GM23338 (cell line): ENCODE measurements around the gene RNF8. TPM values are rescaled to one million over a fixed set of nuclear protein-coding genes. Genes with fewer than 3 reads are reported as not detected.

Experiments
- ATAC-seq: fragments of 200-7000 bp; cut with Tn5 transposase; 3 replicates; pipeline ENCODE4 v1.9.1; 2020
- DNase-seq: peaks from one replicate; pipeline ENCODE4 v3.0.0-alpha.2; 2015; ENCODE audit warnings: low spot score
- H2AFZ ChIP-seq: fragments of 200-600 bp; sonication (generic); 2 replicates; pipeline ENCODE4 v1.8.0; 2016; ENCODE audit warnings: antibody characterized with exemption, mild to moderate bottlenecking, moderate library complexity
- H3F3A ChIP-seq: fragments of 200-600 bp; sonication (generic); replicated peaks from 2 replicates; pipeline ENCODE4 v1.8.0; 2017; ENCODE audit warnings: antibody characterized with exemption, mixed run types, low read depth
- H3K27ac ChIP-seq: fragments of 200-600 bp; sonication (generic); 2 replicates; pipeline ENCODE4 v1.6.1; 2016; ENCODE audit warnings: low read depth
- H3K27me3 ChIP-seq: fragments of 200-600 bp; sonication (generic); 2 replicates; pipeline ENCODE4 v1.8.0; 2016; ENCODE audit warnings: mild to moderate bottlenecking, mixed run types, moderate library complexity; ENCODE audit not compliant: insufficient read depth
- H3K36me3 ChIP-seq: fragments of 200-600 bp; sonication (generic); 2 replicates; pipeline ENCODE4 v1.8.0; 2016; ENCODE audit warnings: mild to moderate bottlenecking; ENCODE audit not compliant: insufficient read depth
- H3K4me1 ChIP-seq: fragments of 200-600 bp; sonication (generic); 2 replicates; pipeline ENCODE4 v1.8.0; 2016; ENCODE audit warnings: mild to moderate bottlenecking, moderate library complexity; ENCODE audit not compliant: insufficient read depth
- H3K4me2 ChIP-seq: fragments of 200-600 bp; sonication (generic); 2 replicates; pipeline ENCODE4 v1.7.1; 2017; ENCODE audit warnings: mixed run types
- H3K4me3 ChIP-seq: fragments of 200-600 bp; sonication (generic); 2 replicates; pipeline ENCODE4 v1.6.1; 2016; ENCODE audit warnings: mixed run types
- H3K79me2 ChIP-seq: fragments of 200-600 bp; sonication (generic); replicated peaks from 2 replicates; pipeline ENCODE4 v1.8.0; 2017; ENCODE audit warnings: mild to moderate bottlenecking; ENCODE audit not compliant: insufficient read depth
- H3K9me2 ChIP-seq: fragments of 200-600 bp; sonication (generic); 2 replicates; pipeline ENCODE4 v1.8.0; 2017; ENCODE audit not compliant: insufficient read depth
- H4K20me1 ChIP-seq: fragments of 200-600 bp; sonication (generic); replicated peaks from 2 replicates; pipeline ENCODE4 v1.8.0; 2017; ENCODE audit warnings: mild to moderate bottlenecking; ENCODE audit not compliant: insufficient read depth
- H3K27ac Mint-ChIP-seq: 2 replicates; pipeline ENCODE4 v1.8.0; 2020; ENCODE audit warnings: inconsistent platforms, mild to moderate bottlenecking, moderate library complexity, mixed read lengths
- H3K27me3 Mint-ChIP-seq: 3 replicates; pipeline ENCODE4 v1.8.0; 2022; ENCODE audit warnings: low read depth, mild to moderate bottlenecking, moderate library complexity, mixed read lengths, inconsistent platforms; ENCODE audit not compliant: insufficient read depth, poor library complexity
- H3K36me3 Mint-ChIP-seq: 3 replicates; pipeline ENCODE4 v1.8.0; 2021; ENCODE audit warnings: low read depth, mild to moderate bottlenecking, inconsistent platforms, moderate library complexity, mixed read lengths
- H3K4me1 Mint-ChIP-seq: 3 replicates; pipeline ENCODE4 v1.8.0; 2020; ENCODE audit warnings: mild to moderate bottlenecking, inconsistent platforms, mixed read lengths
- H3K4me3 Mint-ChIP-seq: 3 replicates; pipeline ENCODE4 v1.8.0; 2021; ENCODE audit warnings: moderate library complexity, mild to moderate bottlenecking, inconsistent platforms, mixed read lengths
- H3K9me3 Mint-ChIP-seq: 3 replicates; pipeline ENCODE4 v1.8.0; 2020; ENCODE audit warnings: moderate library complexity, mild to moderate bottlenecking, inconsistent platforms, mixed read lengths
- CREB1 ChIP-seq: fragments of 250-450 bp; sonication (Bioruptor Pico); IDR thresholded peaks from 2 replicates; pipeline ENCODE4 v1.5.0; 2020; ENCODE audit warnings: low read depth, mild to moderate bottlenecking, moderate library complexity
- CTCF ChIP-seq, 2 experiments: fragments of 200-600 bp in 1 of 2; sonication (generic) in 1 of 2; conservative IDR thresholded peaks; 2 replicates each; pipeline versions ENCODE4 v1.5.1 to v1.6.1; 2016 to 2017; ENCODE audit warnings: antibody characterized with exemption in 2 of 2, low read depth in 2 of 2, mild to moderate bottlenecking in 2 of 2, moderate library complexity in 1 of 2
- ETS1 ChIP-seq: IDR thresholded peaks from 2 replicates; pipeline ENCODE4 v1.6.1; 2016; ENCODE audit warnings: antibody characterized with exemption
- EZH2 ChIP-seq: fragments of 200-600 bp; sonication (generic); IDR thresholded peaks from one replicate; pipeline ENCODE4 v1.8.0; 2017; ENCODE audit warnings: antibody characterized with exemption, mild to moderate bottlenecking, low read depth; ENCODE audit not compliant: unreplicated experiment
- EZH2phosphoT487 ChIP-seq: fragments of 200-600 bp; sonication (generic); IDR thresholded peaks from one replicate; pipeline ENCODE4 v1.8.1; 2018; ENCODE audit warnings: antibody characterized with exemption; ENCODE audit not compliant: unreplicated experiment
- JUNB ChIP-seq: IDR thresholded peaks from one replicate; pipeline ENCODE4 v1.6.1; 2016; ENCODE audit warnings: antibody characterized with exemption; ENCODE audit not compliant: unreplicated experiment
- POLR2AphosphoS5 ChIP-seq: IDR thresholded peaks from 2 replicates; pipeline ENCODE4 v1.6.1; 2016; ENCODE audit warnings: antibody characterized with exemption, low read depth
- ZNF114 ChIP-seq: fragments of 250-450 bp; sonication (Bioruptor Pico); IDR thresholded peaks from 2 replicates; pipeline ENCODE4 v1.5.0; 2020; ENCODE audit warnings: mild to moderate bottlenecking, moderate library complexity
- ZNF331 ChIP-seq: fragments of 250-450 bp; sonication (Bioruptor Pico); IDR thresholded peaks from 2 replicates; pipeline ENCODE4 v1.5.0; 2020; ENCODE audit warnings: low read depth, mild to moderate bottlenecking, moderate library complexity
- polyA plus RNA-seq: library from polyadenylated mRNA; unstranded; fragments of >200 nt; fragmentation: Nextera tagmentation; extraction: Ambion mirVana; gene quantifications from 2 replicates; pipeline ENCODE4 v1.2.1, GENCODE V29; 2016
- total RNA-seq: library from RNA; depleted of rRNA; stranded (reverse); fragments of >200 nt; shearing (Covaris generic); gene quantifications from 2 replicates; pipeline ENCODE4 v1.2.3, GENCODE V29; 2014
- TF ChIP-seq, protein P1 (sequence below): IDR thresholded peaks from one replicate; pipeline ENCODE4 v1.6.1; 2018; ENCODE audit warnings: antibody characterized with exemption; ENCODE audit not compliant: unreplicated experiment

Gene RNF8
- total and polyA plus RNA-seq, 2 experiments from 2014 or later, result 41.6 to 55.2 TPM

- H3K27me3 Mint-ChIP-seq, result peaks cover 4% of the 10 kb centered on the region
- Histone ChIP-seq H2AFZ (no peak overlapping the region), H3K27ac (no peak overlapping the region), H3K79me2 (0 out of 2 replicates have a peak, but pooled peaks cover 2% of the 10 kb centered on the region), H3K9me2 (no peaks in the 10 kb centered on the region), H3K4me2 (no peak overlapping the region), H3K4me1 (no peaks in the 10 kb centered on the region), H3F3A (no peaks in the 10 kb centered on the region), H3K4me3 (no peak overlapping the region), H4K20me1 (peaks cover 17% of the 10 kb centered on the region), H3K27me3 (no peaks in the 10 kb centered on the region), H3K36me3 (peaks cover 25% of the 10 kb centered on the region; the same call in 1 of the 2 replicates)
- no peak for ATAC-seq
- H3K27ac Mint-ChIP-seq, result no peak overlapping the region
- no peak for DNase-seq
- no peaks in the 10 kb centered on the region for H3K9me3 Mint-ChIP-seq
- peaks cover 34% of the 10 kb centered on the region for H3K36me3 Mint-ChIP-seq
- no peaks in the 10 kb centered on the region for H3K4me1 Mint-ChIP-seq
- TF ChIP-seq EZH2 (no peak), JUNB (no peak), CTCF (conservative IDR thresholded peaks at IDR 0.05; ENCODE audit: low read depth in 2 of 2) (no peak), ZNF331 (CRISPR knock-in tag) (no peak), CREB1 (no peak), POLR2AphosphoS5 (no peak), EZH2phosphoT487 (no peak)
- TF ChIP-seq, protein P1, sequence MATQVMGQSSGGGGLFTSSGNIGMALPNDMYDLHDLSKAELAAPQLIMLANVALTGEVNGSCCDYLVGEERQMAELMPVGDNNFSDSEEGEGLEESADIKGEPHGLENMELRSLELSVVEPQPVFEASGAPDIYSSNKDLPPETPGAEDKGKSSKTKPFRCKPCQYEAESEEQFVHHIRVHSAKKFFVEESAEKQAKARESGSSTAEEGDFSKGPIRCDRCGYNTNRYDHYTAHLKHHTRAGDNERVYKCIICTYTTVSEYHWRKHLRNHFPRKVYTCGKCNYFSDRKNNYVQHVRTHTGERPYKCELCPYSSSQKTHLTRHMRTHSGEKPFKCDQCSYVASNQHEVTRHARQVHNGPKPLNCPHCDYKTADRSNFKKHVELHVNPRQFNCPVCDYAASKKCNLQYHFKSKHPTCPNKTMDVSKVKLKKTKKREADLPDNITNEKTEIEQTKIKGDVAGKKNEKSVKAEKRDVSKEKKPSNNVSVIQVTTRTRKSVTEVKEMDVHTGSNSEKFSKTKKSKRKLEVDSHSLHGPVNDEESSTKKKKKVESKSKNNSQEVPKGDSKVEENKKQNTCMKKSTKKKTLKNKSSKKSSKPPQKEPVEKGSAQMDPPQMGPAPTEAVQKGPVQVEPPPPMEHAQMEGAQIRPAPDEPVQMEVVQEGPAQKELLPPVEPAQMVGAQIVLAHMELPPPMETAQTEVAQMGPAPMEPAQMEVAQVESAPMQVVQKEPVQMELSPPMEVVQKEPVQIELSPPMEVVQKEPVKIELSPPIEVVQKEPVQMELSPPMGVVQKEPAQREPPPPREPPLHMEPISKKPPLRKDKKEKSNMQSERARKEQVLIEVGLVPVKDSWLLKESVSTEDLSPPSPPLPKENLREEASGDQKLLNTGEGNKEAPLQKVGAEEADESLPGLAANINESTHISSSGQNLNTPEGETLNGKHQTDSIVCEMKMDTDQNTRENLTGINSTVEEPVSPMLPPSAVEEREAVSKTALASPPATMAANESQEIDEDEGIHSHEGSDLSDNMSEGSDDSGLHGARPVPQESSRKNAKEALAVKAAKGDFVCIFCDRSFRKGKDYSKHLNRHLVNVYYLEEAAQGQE, result no peak
- no peak overlapping the region for H3K4me3 Mint-ChIP-seq
Measured at GRCh38 chr6:37371154-37372083, 17.6 kb downstream of the RNF8 start.

DNA sequence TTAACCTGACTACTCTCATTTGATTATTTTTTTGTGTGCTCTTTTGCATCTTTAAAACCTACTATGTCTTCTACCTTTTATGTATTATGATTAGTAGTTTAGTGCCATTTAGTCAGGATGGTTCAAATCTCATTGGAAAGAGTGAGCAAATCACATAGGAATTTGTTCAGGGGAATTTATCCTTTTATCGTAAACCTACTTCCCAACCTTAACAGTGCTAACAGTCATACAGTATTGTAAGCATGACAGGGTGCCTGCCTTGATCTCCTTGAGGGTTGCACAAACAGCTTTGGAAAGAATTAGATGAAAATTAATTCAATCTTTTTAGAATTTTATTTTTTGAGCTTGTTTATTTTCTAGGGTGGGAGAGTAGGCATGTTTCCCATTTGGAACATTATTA is 18.3 kb downstream of the RNF8 start:
- Histone ChIP-seq H3K4me2 (no peak overlapping the region), H3K4me3 (no peak overlapping the region), H3K36me3 (peaks cover 31% of the 10 kb centered on the region; the same call in 1 of the 2 replicates), H3K79me2 (no peaks in the 10 kb centered on the region), H3K27me3 (no peaks in the 10 kb centered on the region), H3F3A (no peaks in the 10 kb centered on the region), H3K9me2 (no peaks in the 10 kb centered on the region), H3K27ac (no peak overlapping the region), H3K4me1 (no peaks in the 10 kb centered on the region), H2AFZ (no peak overlapping the region), H4K20me1 (peaks cover 17% of the 10 kb centered on the region)
- Mint-ChIP-seq H3K4me1 (no peaks in the 10 kb centered on the region), H3K27me3 (peaks cover 4% of the 10 kb centered on the region), H3K36me3 (peaks cover 35% of the 10 kb centered on the region), H3K9me3 (no peaks in the 10 kb centered on the region), H3K4me3 (no peak overlapping the region), H3K27ac (no peak overlapping the region)
- ATAC-seq (no peak), DNase-seq (no peak)
- TF ChIP-seq JUNB (no peak), EZH2 (no peak), ETS1 (no peak), ZNF114 (CRISPR knock-in tag) (no peak)
